DOHH2 (cell line): Measurements from ENCODE around the gene POMGNT2.

ENCODE experiments used
- H3F3A ChIP-seq: fragments of 200-600 bp; sonication (generic), shearing (Covaris generic); 2 replicates; pipeline ENCODE4 v1.6.0; 2016; ENCODE audit warnings: antibody characterized with exemption, mild to moderate bottlenecking; ENCODE audit not compliant: control insufficient read depth, insufficient read depth
- H3K27ac ChIP-seq: fragments of 200-600 bp; sonication (generic); 2 replicates; pipeline ENCODE4 v1.5.1; 2014; ENCODE audit warnings: low read depth, mild to moderate bottlenecking, low read length, moderate library complexity
- H3K27me3 ChIP-seq: fragments of 200-600 bp; sonication (generic); 2 replicates; pipeline ENCODE4 v1.6.1; 2014; ENCODE audit warnings: mild to moderate bottlenecking, low read length, mixed read lengths; ENCODE audit not compliant: control insufficient read depth
- H3K36me3 ChIP-seq: fragments of 200-600 bp; sonication (generic); 2 replicates; pipeline ENCODE4 v1.6.1; 2014; ENCODE audit warnings: mild to moderate bottlenecking, low read length, moderate library complexity, mixed read lengths; ENCODE audit not compliant: control insufficient read depth
- H3K4me1 ChIP-seq: fragments of 200-600 bp; sonication (generic); 2 replicates; pipeline ENCODE4 v1.6.1; 2014; ENCODE audit warnings: mild to moderate bottlenecking, low read length, mixed read lengths; ENCODE audit not compliant: control insufficient read depth
- H3K4me2 ChIP-seq: fragments of 200-600 bp; sonication (generic); 2 replicates; pipeline ENCODE4 v1.6.0; 2014; ENCODE audit warnings: mild to moderate bottlenecking, low read length, moderate library complexity
- H3K4me3 ChIP-seq: fragments of 200-600 bp; sonication (generic); 2 replicates; pipeline ENCODE4 v1.5.1; 2014; ENCODE audit warnings: mild to moderate bottlenecking, low read length, mixed read lengths
- H3K79me2 ChIP-seq: fragments of 200-600 bp; sonication (generic); 2 replicates; pipeline ENCODE4 v1.6.1; 2014; ENCODE audit warnings: mild to moderate bottlenecking, low read length, mixed read lengths; ENCODE audit not compliant: control insufficient read depth
- H3K9me2 ChIP-seq: fragments of 200-600 bp; sonication (generic); replicated peaks from 2 replicates; pipeline ENCODE4 v1.6.1; 2014; ENCODE audit warnings: mild to moderate bottlenecking, low read length, mixed read lengths; ENCODE audit not compliant: control insufficient read depth
- H3K9me3 ChIP-seq: fragments of 200-600 bp; sonication (generic); 2 replicates; pipeline ENCODE4 v1.6.1; 2014; ENCODE audit warnings: antibody characterized with exemption, low read length, mixed read lengths; ENCODE audit not compliant: control insufficient read depth, insufficient read depth
- H4K20me1 ChIP-seq: fragments of 200-600 bp; sonication (generic); 2 replicates; pipeline ENCODE4 v1.6.0; 2014; ENCODE audit warnings: low read depth, mild to moderate bottlenecking, antibody characterized with exemption, low read length, moderate library complexity; ENCODE audit not compliant: control insufficient read depth, insufficient read depth
- EZH2phosphoT487 ChIP-seq: fragments of 200-600 bp; sonication (generic); IDR thresholded peaks from 2 replicates; pipeline ENCODE4 v1.6.1; 2017; ENCODE audit warnings: borderline replicate concordance, mild to moderate bottlenecking, antibody characterized with exemption, low read length, moderate library complexity, mixed read lengths
- TF ChIP-seq, protein P1 (sequence below): fragments of 200-600 bp; sonication (generic); IDR thresholded peaks from one replicate; pipeline ENCODE4 v1.5.1; 2014; ENCODE audit warnings: antibody characterized with exemption, mild to moderate bottlenecking, low read depth, low read length; ENCODE audit not compliant: poor library complexity, severe bottlenecking

POMGNT2 gene

DNA sequence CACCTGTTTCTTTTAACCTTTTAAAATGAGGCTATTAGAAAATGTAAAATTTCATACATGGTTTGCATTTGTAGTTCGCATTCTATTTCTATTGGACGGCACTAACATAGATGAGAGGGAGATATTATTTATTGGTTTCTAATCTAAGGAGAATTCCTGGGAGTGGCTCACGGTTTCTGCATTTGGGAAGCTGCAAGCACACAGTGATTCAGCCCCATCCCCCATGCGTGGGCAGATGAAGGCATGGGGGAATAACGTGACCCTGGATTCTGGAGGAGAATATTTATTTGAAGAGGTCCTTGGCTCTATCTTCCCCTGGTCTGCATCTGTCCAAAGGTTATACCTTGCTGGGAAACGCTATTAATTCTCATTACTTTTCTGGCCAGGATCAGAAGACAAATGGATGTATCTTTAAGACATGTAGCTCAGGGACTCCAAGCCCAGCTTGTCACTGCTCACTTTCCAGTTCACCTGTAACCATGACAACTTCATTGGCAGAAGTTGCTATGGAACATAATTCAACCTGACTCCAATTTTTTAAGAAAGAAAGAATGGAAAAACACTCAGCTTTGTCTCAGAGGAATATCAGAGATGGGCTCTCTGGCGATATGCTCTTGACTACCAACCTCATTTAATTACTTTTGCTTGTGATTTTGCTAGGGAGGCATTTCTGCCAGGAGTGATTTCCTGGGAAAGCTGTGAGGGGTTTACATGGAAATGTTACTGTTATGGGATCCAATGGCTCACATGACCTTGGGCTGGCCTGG, 27.2 kb upstream of the POMGNT2 start:
- Histone ChIP-seq H3K9me2 (no peaks in the 10 kb centered on the region), H3K79me2 (no peaks in the 10 kb centered on the region), H3K4me3 (no peak overlapping the region), H4K20me1 (no peaks in the 10 kb centered on the region), H3K27ac (no peak overlapping the region), H3K27me3 (no peaks in the 10 kb centered on the region; the same call in 1 of the 2 replicates), H3K4me2 (no peak overlapping the region), H3K36me3 (no peaks in the 10 kb centered on the region), H3K9me3 (no peaks in the 10 kb centered on the region), H3K4me1 (no peaks in the 10 kb centered on the region), H3F3A (no peaks in the 10 kb centered on the region)
- TF ChIP-seq, protein P1, sequence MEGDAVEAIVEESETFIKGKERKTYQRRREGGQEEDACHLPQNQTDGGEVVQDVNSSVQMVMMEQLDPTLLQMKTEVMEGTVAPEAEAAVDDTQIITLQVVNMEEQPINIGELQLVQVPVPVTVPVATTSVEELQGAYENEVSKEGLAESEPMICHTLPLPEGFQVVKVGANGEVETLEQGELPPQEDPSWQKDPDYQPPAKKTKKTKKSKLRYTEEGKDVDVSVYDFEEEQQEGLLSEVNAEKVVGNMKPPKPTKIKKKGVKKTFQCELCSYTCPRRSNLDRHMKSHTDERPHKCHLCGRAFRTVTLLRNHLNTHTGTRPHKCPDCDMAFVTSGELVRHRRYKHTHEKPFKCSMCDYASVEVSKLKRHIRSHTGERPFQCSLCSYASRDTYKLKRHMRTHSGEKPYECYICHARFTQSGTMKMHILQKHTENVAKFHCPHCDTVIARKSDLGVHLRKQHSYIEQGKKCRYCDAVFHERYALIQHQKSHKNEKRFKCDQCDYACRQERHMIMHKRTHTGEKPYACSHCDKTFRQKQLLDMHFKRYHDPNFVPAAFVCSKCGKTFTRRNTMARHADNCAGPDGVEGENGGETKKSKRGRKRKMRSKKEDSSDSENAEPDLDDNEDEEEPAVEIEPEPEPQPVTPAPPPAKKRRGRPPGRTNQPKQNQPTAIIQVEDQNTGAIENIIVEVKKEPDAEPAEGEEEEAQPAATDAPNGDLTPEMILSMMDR = no peak
- no peak for TF ChIP-seq EZH2phosphoT487

- no peaks in the 10 kb centered on the region; the same call in 1 of the 2 replicates for H3K27me3 ChIP-seq
- no peak overlapping the region for H3K4me2 ChIP-seq
- H3K27ac ChIP-seq = no peak overlapping the region
- H3K79me2 ChIP-seq = no peaks in the 10 kb centered on the region
- H3K9me2 ChIP-seq = no peaks in the 10 kb centered on the region
- no peak overlapping the region for H3K4me3 ChIP-seq
- TF ChIP-seq, protein P1 = no peak
- TF ChIP-seq EZH2phosphoT487 = no peak
- H3F3A ChIP-seq = no peaks in the 10 kb centered on the region
- H4K20me1 ChIP-seq = no peaks in the 10 kb centered on the region
- no peaks in the 10 kb centered on the region for H3K4me1 ChIP-seq
- no peaks in the 10 kb centered on the region for H3K9me3 ChIP-seq
- no peaks in the 10 kb centered on the region for H3K36me3 ChIP-seq
Observed at GRCh38 chr3:43132193-43132592, 26.3 kb upstream of the POMGNT2 start.

DNA sequence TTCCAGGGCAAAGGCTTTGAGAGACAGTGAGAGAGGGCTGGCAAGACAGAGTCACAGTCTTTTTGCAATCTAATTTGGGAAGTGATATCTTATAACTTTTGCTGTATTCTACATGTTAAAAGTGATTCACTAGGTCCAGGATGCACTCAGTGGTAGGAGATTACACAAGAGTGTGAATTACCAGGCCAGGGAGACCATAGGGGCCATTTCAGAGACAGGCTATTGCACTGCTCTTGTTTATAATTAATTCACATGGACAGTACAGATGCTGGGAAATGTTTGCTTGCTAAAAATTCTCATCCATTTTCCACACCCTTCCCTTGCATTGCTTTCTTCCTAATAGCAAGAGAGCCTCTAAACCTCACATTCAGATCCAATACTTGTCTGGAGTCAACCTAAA, 22.6 kb upstream of the POMGNT2 start:
- Histone ChIP-seq H3F3A (no peaks in the 10 kb centered on the region), H3K27me3 (no peaks in the 10 kb centered on the region), H3K9me2 (no peaks in the 10 kb centered on the region), H3K4me1 (no peaks in the 10 kb centered on the region), H3K36me3 (no peaks in the 10 kb centered on the region), H3K79me2 (no peaks in the 10 kb centered on the region), H3K4me3 (no peak overlapping the region), H3K9me3 (no peaks in the 10 kb centered on the region), H4K20me1 (no peaks in the 10 kb centered on the region), H3K4me2 (no peak overlapping the region), H3K27ac (no peak overlapping the region)
- no peak for TF ChIP-seq EZH2phosphoT487
- TF ChIP-seq, protein P1 = no peak
